Stimulated activated CD4-positive, alpha-beta T cell treated with anti-CD3 and anti-CD28 coated beads, Interleukin-2, amount 100 ng/mL, for 48 hours (primary cell): ENCODE data around the gene NME4.

ENCODE experiments used
- DNase-seq, 2 donors: peaks; one replicate each; pipeline ENCODE4 v3.0.0-alpha.2; 2020

Gene NME4

GRCh38 chr16:441447-441846 lies 44.4 kb downstream of the NME4 start:
- DNase-seq = no peak

GRCh38 chr16:442976-443375 lies 46.0 kb downstream of the NME4 start:
- no peak for DNase-seq

GRCh38 chr16:444027-444426 lies 47.0 kb downstream of the NME4 start:
- DNase-seq = no peak

GRCh38 chr16:445566-445965 lies 48.6 kb downstream of the NME4 start:
- DNase-seq = no peak
